HepG2 (cell line): ENCODE data around the gene MYO3B. TPM values are rescaled to one million over a fixed set of nuclear protein-coding genes. Genes with fewer than 3 reads are reported as not detected.

ENCODE experiments used
- ATAC-seq: fragments of 200-7000 bp; cut with Tn5 transposase; 3 replicates; pipeline ENCODE4 v1.9.1; 2020; ENCODE audit warnings: mild to moderate bottlenecking, moderate library complexity
- BruUV-seq: library from RNA; stranded (reverse); fragments of 400-500 nt; replicated peaks from 2 replicates; lab custom pipeline; 2021; lab: Mats Ljungman, UMichigan
- CTCF ChIA-PET: fragments of 300-600 bp; formaldehyde crosslinking; extraction: SDS; loops from one replicate; lab custom pipeline; 2021; ENCODE audit warnings: low total read pairs, inconsistent platforms, low intra/inter-chr PET ratio; lab: Yijun Ruan, JAX
- POLR2A ChIA-PET: fragments of 350-600 bp; sonication (Branson Sonifier 250); formaldehyde crosslinking; loops from one replicate; lab custom pipeline; 2020; ENCODE audit warnings: antibody characterized with exemption, inconsistent platforms; lab: Yijun Ruan, JAX
- DNase-seq: peaks from one replicate; pipeline ENCODE4 v3.0.0-alpha.2; 2015; ENCODE audit warnings: low spot score
- FAIRE-seq: peaks from 3 replicates; lab custom pipeline; 2011; peaks lifted over from hg19 to GRCh38; lab: Jason Lieb, UNC
- H2AFZ ChIP-seq: one replicate; pipeline ENCODE4 v1.6.1; 2011; ENCODE audit warnings: low read length, inconsistent platforms
- H3K27ac ChIP-seq: fragments of 300-600 bp; 3 replicates; pipeline ENCODE4 v1.8.0; 2011; ENCODE audit warnings: mixed run types, mild to moderate bottlenecking, mixed read lengths, low read length, inconsistent platforms; ENCODE audit not compliant: insufficient read depth; ENCODE audit errors: extremely low read length
- H3K27me3 ChIP-seq, 2 experiments: fragments of 200-600 bp in 1 of 2; 2 replicates in 1 of 2; 3 replicates in 1 of 2; pipeline versions ENCODE4 v1.6.0 to v1.8.0; 2011; ENCODE audit warnings: low read length in 2 of 2, mild to moderate bottlenecking in 2 of 2, moderate library complexity in 2 of 2, inconsistent platforms in 1 of 2; ENCODE audit not compliant: insufficient read depth in 2 of 2, control insufficient read depth in 1 of 2
- H3K36me3 ChIP-seq, 2 experiments: fragments of 200-600 bp in 1 of 2; replicated peaks in 1 of 2; 2 replicates in 1 of 2; 3 replicates in 1 of 2; pipeline versions ENCODE4 v1.5.1 to v1.8.0; 2011; ENCODE audit warnings: low read length in 2 of 2, inconsistent platforms in 1 of 2; ENCODE audit not compliant: insufficient read depth in 2 of 2, control insufficient read depth in 1 of 2
- H3K4me1 ChIP-seq: 2 replicates; pipeline ENCODE4 v1.5.1; 2012; ENCODE audit warnings: low read length, inconsistent platforms; ENCODE audit not compliant: insufficient read depth
- H3K4me2 ChIP-seq: 2 replicates; pipeline ENCODE4 v1.6.0; 2011; ENCODE audit warnings: low read depth, low read length, inconsistent platforms
- H3K4me3 ChIP-seq, 3 experiments: fragments of 200-600 bp in 1 of 3; sonication (generic), shearing (Covaris generic) in 1 of 3; replicated peaks in 1 of 3; 2 replicates each; pipeline ENCODE4 v1.5.1; 2011 to 2016; ENCODE audit warnings: low read length in 3 of 3, inconsistent platforms in 2 of 3, low read depth in 2 of 3, mild to moderate bottlenecking in 2 of 3, control low read depth in 1 of 3, mixed read lengths in 1 of 3; ENCODE audit not compliant: insufficient read depth in 1 of 3
- H3K79me2 ChIP-seq: one replicate; pipeline ENCODE4 v1.6.1; 2011; ENCODE audit warnings: low read length, inconsistent platforms; ENCODE audit not compliant: insufficient read depth
- H3K9ac ChIP-seq: 2 replicates; pipeline ENCODE4 v1.6.0; 2011; ENCODE audit warnings: mild to moderate bottlenecking, low read depth, low read length, inconsistent platforms; ENCODE audit not compliant: insufficient read depth
- H3K9me3 ChIP-seq: 2 replicates; pipeline ENCODE4 v1.5.1; 2012; ENCODE audit warnings: mild to moderate bottlenecking, low read length
- H4K20me1 ChIP-seq: 2 replicates; pipeline ENCODE4 v1.6.0; 2011; ENCODE audit warnings: inconsistent platforms, mild to moderate bottlenecking, low read length, moderate library complexity; ENCODE audit not compliant: insufficient read depth
- CEBPG ChIP-seq: IDR thresholded peaks from 2 replicates; pipeline ENCODE4 v1.6.1; 2016
- HES4 ChIP-seq: sonication (generic); formaldehyde crosslinking; IDR thresholded peaks from 2 replicates; pipeline ENCODE4 v1.9.0; 2021; ENCODE audit warnings: mild to moderate bottlenecking, missing genetic modification reagents, borderline replicate concordance
- NCOA2 ChIP-seq: sonication (generic); formaldehyde crosslinking; IDR thresholded peaks from 2 replicates; pipeline ENCODE4 v1.8.0; 2022; ENCODE audit warnings: inconsistent platforms
- SMC3 ChIP-seq: IDR thresholded peaks from 2 replicates; pipeline ENCODE4 v1.6.1; 2011; ENCODE audit warnings: low read length, improper control_type of control experiment
- SNRNP70 ChIP-seq: fragments of 200-400 bp; formaldehyde crosslinking; IDR thresholded peaks from 2 replicates; pipeline ENCODE4 v1.6.1; 2017; ENCODE audit warnings: mild to moderate bottlenecking, low read depth, low read length, moderate library complexity
- ZNF670 ChIP-seq: sonication (generic); formaldehyde crosslinking; IDR thresholded peaks from 2 replicates; pipeline ENCODE4 v1.8.0; 2022; ENCODE audit warnings: mild to moderate bottlenecking, missing genetic modification reagents, borderline replicate concordance
- ZNF761 ChIP-seq: sonication (generic); formaldehyde crosslinking; conservative IDR thresholded peaks from 2 replicates; pipeline ENCODE4 v1.4.0; 2020; ENCODE audit warnings: mild to moderate bottlenecking, missing genetic modification reagents
- ZNF841 ChIP-seq: sonication (generic); formaldehyde crosslinking; IDR thresholded peaks from 2 replicates; pipeline ENCODE4 v1.8.1; 2023; ENCODE audit warnings: missing genetic modification reagents, borderline replicate concordance
- WGBS: methylation state at CpG from one replicate; pipeline ENCODE4 v1.1.6; 2017; ENCODE audit warnings: low lambda C conversion rate; 5-methylcytosine and 5-hydroxymethylcytosine counted together
- in situ Hi-C: cut with HindIII; loops from 2 replicates; pipeline ENCODE4 v1.10.0; 2017; ENCODE audit warnings: low pct_unique_long_range_greater_than_20kb; ENCODE audit not compliant: extremely low pct_ligation_motif_present
- intact Hi-C: fragments of 100-400 bp; cut with micrococcal nuclease; formaldehyde crosslinking; loops from one replicate; pipeline ENCODE4 v1.10.0; 2022; ENCODE audit not compliant: unreplicated experiment
- polyA plus RNA-seq, 8 experiments: library from polyadenylated mRNA; depleted of rRNA in 3 of 8; stranded (reverse) in 7 of 8; unstranded in 1 of 8; fragments of >200 nt; fragmentation: Illumina TruSeq in 4 of 8; extraction: Trizol in 4 of 8; gene quantifications; 2 replicates each; pipeline versions ENCODE4 v1.2.1 to v1.2.3, GENCODE V29; 2011 to 2016; ENCODE audit warnings: low read depth in 4 of 8, missing spikeins in 1 of 8, mixed read lengths in 1 of 8; ENCODE audit not compliant: insufficient read depth in 1 of 8
- total RNA-seq, 5 experiments: library from RNA; depleted of rRNA; stranded (reverse); fragments of >200 nt; fragmentation: Illumina TruSeq; extraction: Trizol; gene quantifications; 2 replicates each; pipeline ENCODE4 v1.2.3, GENCODE V29; 2016; ENCODE audit warnings: low read depth in 1 of 5
- TF ChIP-seq, protein P1 (sequence below): sonication (generic); formaldehyde crosslinking; IDR thresholded peaks from 2 replicates; pipeline ENCODE4 v1.4.0; 2020; ENCODE audit warnings: missing genetic modification reagents, mild to moderate bottlenecking, borderline replicate concordance
- TF ChIP-seq, protein P2 (sequence below): IDR thresholded peaks from 2 replicates; pipeline ENCODE4 v1.6.1; 2018; ENCODE audit warnings: missing genetic modification reagents

MYO3B gene
- total and polyA plus RNA-seq, 2 of the 13 experiments (the other 11 are each of a cell fraction or from before 2014, with no cell fraction given), result 0.01 TPM; not detected in 1

DNA sequence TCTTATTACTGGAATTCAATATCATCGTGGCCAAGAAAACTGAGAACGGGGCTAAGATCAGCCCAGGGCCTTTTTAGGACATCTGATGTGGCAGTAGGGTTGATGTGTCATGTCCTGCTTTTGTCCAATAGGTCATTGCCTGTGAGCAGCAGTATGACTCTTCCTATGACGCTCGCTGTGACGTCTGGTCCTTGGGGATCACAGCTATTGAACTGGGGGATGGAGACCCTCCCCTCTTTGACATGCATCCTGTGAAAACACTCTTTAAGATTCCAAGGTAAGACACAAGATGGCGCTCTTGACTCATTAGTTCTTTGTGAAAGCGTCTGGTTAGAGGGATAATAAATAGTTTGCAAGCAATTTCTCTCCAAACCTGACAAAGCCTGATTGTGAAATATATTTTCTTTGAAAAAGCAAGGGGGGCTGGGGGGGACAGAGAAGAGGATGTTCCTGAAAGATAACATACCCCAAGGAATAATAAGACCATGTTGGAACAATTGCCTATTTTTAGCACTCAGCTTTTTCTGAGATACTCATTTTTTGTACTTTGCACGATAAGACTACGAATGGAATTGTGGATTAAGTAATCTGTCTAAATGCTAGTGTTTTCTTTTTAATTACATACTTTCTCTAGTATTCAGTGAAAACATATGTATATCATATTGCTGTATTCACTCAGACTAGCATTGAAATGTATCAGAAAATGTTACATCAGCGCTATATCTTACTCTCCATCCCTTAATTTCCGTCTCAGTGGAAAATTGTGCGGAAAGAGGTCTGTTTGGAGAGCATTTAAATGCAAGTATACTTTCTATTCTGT, 58.1 kb downstream of the MYO3B start (continued):
- TF ChIP-seq, protein P1, sequence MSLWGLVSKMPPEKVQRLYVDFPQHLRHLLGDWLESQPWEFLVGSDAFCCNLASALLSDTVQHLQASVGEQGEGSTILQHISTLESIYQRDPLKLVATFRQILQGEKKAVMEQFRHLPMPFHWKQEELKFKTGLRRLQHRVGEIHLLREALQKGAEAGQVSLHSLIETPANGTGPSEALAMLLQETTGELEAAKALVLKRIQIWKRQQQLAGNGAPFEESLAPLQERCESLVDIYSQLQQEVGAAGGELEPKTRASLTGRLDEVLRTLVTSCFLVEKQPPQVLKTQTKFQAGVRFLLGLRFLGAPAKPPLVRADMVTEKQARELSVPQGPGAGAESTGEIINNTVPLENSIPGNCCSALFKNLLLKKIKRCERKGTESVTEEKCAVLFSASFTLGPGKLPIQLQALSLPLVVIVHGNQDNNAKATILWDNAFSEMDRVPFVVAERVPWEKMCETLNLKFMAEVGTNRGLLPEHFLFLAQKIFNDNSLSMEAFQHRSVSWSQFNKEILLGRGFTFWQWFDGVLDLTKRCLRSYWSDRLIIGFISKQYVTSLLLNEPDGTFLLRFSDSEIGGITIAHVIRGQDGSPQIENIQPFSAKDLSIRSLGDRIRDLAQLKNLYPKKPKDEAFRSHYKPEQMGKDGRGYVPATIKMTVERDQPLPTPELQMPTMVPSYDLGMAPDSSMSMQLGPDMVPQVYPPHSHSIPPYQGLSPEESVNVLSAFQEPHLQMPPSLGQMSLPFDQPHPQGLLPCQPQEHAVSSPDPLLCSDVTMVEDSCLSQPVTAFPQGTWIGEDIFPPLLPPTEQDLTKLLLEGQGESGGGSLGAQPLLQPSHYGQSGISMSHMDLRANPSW (CRISPR knock-in tag), result no peak
- TF ChIP-seq, protein P2, sequence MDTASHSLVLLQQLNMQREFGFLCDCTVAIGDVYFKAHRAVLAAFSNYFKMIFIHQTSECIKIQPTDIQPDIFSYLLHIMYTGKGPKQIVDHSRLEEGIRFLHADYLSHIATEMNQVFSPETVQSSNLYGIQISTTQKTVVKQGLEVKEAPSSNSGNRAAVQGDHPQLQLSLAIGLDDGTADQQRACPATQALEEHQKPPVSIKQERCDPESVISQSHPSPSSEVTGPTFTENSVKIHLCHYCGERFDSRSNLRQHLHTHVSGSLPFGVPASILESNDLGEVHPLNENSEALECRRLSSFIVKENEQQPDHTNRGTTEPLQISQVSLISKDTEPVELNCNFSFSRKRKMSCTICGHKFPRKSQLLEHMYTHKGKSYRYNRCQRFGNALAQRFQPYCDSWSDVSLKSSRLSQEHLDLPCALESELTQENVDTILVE (CRISPR knock-in tag), result no peak
- no peak for TF ChIP-seq HES4 (CRISPR knock-in tag)
- TF ChIP-seq SMC3, result peak; percentile 49
- no peak for TF ChIP-seq ZNF670
- TF ChIP-seq SNRNP70, result no peak
- no peak for TF ChIP-seq NCOA2 (CRISPR knock-in tag)
- TF ChIP-seq CEBPG, result no peak

DNA sequence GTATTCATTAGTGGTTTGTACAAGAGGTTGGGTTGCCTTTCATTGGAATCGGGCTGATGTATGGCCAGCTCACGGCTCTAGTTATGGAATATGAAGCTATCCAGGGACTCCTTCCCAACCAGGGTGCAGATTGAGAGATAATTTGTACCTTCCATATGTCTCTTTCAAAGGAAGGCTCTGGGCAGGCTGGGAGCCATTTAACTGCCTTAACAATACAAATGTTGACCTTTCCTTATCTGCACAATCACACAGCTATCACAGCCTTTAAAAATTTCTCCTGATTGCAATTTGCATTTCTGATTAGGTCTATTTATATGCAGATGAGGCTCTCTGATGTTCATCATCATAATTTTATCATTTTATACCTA, 58.7 kb downstream of the MYO3B start:
- intact Hi-C loops, result loop anchor here (2.0 kb wide), 2 partner anchors 576 to 636 kb away; no protein-coding TSS in a partner anchor
- Histone ChIP-seq H3K9ac (no peak overlapping the region), H3K27ac (no peak overlapping the region), H3K36me3 (no peaks in the 10 kb centered on the region), H2AFZ (no peak overlapping the region), H3K79me2 (no peaks in the 10 kb centered on the region), H3K9me3 (no peaks in the 10 kb centered on the region), H3K27me3 (peaks cover 0 to 23% of the 10 kb centered on the region in 2 experiments; a peak in 4 of 5 replicates), H3K4me1 (no peaks in the 10 kb centered on the region), H4K20me1 (no peaks in the 10 kb centered on the region), H3K4me3 (no peak overlapping the region), H3K4me2 (no peak overlapping the region)
- BruUV-seq, result no TSS peak
- POLR2A ChIA-PET, result no interaction called here
- no peak for TF ChIP-seq ZNF841 (CRISPR knock-in tag)
- no peak for TF ChIP-seq ZNF761 (CRISPR knock-in tag)
- FAIRE-seq (no peak), ATAC-seq (no peak), DNase-seq (no peak)
- WGBS, result 47% methylated on average over 2 of the region's 2 CpGs
- in situ Hi-C loops, result loop anchor here (10.0 kb wide), 2 partner anchors 128 to 578 kb away; partner anchors contain the start of gene GAD1
- CTCF ChIA-PET, result interaction anchor here (1.6 kb wide), 1 partner anchor 637 kb away, joined by 3 read pairs; no protein-coding TSS in a partner anchor
